Stimulated activated CD8-positive, alpha-beta memory T cell treated with anti-CD3 and anti-CD28 coated beads, Interleukin-2, amount 100 ng/mL, for 1 hour (primary cell): ENCODE results near the gene SLC4A2.

Experiments
- DNase-seq, 2 donors: peaks; one replicate each; pipeline ENCODE4 v3.0.0-alpha.2; 2020; ENCODE audit warnings: low read depth in 2 of 2

SLC4A2 gene

DNA sequence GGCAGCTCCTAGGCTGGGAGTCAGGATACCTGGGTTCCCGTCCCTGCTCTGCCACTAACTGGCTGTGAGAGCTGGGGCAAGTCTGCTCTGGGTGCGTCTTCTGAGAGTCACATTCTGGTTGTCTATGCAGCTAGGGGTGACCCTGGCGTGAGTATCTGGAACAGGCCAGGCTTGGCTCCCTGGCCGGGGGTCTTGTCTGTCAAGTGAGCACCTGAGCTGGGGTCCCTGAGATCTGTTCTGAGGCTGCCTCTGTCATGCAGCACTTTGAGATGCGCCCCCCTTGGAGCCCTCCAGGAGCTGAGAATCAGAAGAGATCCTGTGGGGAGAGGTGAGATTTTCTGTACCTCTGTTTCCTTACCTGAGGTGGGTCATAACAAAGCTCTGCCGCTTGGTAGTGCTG, 34.4 kb downstream of the SLC4A2 start:
- DNase-seq, result no peak

DNA sequence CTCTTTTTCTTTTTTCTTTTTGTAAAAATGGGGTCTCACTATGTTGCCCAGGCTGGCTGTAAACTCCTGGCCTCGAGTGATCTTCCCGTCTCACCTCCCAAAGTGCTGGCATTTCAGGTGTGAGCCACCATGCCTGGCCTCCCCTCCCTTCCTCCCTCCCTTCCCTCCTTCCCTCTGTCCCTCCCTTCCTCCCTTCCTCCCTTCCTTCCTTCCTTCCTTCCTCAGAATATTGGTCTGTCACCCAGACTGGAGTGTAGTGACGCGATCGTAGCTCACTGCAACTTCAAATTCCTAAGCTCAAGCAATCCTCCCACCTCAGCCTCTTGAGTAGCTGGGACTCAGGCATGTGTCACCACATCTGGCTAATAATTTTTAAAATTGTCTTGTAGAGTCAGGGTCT, 35.3 kb downstream of the SLC4A2 start:
- DNase-seq, result no peak

DNA sequence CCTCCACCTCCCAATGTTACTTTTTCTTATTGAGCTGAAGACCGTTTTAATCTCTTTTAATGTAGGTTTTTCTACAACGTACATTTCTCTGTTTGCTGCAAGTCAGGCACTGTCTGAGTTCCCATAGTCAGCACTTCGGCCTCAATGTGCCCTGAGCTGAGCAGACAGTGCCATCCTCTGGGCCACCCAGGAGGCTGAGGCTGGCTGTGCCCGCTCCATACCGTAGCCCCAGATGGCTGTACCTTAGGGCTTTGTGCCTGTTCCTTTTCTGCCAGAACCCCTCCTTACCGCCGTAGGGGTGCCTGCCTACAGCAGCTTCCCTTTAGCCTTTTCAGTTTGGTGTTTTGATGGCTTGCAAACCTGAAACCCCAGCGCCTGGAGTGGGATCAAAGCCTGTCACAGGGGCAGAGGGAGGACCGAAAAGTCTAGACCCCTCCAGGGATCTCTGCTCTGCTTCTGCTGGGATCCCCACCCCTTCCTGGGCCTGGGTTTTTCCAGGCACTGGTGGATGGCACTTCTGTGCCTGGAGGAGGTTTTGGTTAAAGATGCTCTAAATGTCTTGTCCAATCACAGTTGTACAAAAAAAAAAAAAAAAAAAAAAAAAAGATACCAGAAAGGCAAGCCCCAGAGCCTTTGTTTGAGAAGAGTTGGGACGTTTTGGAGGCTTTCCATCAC, 35.9 kb downstream of the SLC4A2 start:
- DNase-seq, result no peak

DNA sequence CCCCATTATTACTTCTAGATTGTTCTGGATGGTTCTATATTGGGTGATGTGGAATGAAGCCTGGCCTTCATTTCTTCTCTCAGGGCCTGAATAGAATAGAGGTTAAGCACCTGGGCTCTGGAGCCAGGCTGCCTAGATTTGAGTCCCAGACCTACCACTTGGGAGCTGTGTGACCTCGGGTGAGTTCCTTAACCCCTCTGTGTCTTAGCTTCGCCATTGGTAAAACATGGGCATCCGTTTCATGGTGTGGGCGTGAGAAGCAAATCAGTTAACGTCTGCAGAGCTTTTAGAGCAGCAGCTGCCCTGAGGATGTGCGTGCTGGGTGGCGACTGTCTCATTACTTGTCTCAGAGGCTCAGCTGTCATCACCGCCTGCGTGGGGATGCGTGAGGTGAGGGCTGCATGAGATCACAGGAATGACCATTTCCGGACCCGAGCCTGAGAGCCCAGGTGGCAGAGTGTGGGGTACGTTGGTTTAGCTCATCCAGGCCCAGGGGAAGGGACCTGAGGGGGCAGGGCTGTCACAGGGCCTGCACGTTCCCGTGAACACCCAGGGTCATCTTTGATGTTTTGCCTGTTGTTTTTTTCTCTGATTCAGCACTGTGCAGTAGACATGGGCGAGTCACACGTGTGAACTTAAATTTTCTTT, 36.6 kb downstream of the SLC4A2 start:
- no peak for DNase-seq

DNA sequence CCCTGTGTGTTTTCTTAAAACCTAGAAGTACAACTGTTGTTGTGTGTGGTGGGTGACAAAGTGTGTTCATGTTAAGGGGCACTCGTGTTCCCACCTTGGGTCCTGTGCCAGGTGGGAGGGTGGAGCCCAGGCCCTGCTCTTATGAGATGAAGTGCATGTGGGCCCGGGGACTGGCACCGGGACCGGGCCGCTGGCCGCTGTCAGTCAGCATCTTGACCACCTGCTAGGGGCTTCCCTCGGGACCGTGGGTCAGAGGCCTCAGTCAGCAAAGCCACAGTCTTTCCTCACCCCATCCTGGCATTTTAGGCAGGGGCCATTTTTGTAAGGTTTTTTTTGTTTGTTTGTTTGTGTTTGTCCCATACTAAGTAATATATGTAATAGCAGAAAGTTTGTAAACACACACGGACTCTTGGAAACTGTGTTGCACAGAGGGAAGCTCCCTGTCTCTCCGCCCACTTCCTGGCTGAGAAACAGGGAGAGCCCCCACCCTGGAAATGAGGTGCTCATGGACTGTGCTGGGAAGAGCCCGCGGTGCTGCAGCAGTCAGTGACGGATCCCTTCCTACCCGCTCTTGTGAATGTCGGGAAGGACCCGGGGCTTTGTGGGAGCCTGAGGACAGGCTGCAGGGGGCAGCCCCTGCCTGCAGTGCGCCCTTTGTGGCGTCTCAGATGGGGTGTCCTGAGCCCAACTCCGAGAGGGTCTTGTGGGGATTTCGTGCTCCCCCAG, 40.3 kb downstream of the SLC4A2 start:
- no peak for DNase-seq

DNA sequence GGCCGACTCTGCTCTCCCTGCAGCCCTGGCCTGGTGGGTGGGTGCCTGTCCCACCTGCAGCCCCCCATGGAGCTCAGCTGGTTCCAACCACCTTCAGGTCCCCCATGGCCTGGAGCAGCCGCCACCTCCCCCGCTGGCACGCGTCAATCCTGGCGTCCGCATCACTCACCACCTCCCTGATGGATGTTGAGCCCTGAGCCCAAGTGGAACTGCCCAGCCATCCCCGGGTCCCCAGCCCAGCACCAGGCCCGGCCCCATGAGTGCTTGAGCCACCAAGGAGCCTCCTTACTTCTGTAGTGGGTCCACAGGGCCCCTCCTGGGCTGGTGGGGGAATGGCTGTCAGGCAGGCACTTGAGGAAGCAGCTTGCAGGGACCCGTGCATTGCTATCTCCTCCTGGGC, 41.5 kb downstream of the SLC4A2 start:
- no peak for DNase-seq

DNA sequence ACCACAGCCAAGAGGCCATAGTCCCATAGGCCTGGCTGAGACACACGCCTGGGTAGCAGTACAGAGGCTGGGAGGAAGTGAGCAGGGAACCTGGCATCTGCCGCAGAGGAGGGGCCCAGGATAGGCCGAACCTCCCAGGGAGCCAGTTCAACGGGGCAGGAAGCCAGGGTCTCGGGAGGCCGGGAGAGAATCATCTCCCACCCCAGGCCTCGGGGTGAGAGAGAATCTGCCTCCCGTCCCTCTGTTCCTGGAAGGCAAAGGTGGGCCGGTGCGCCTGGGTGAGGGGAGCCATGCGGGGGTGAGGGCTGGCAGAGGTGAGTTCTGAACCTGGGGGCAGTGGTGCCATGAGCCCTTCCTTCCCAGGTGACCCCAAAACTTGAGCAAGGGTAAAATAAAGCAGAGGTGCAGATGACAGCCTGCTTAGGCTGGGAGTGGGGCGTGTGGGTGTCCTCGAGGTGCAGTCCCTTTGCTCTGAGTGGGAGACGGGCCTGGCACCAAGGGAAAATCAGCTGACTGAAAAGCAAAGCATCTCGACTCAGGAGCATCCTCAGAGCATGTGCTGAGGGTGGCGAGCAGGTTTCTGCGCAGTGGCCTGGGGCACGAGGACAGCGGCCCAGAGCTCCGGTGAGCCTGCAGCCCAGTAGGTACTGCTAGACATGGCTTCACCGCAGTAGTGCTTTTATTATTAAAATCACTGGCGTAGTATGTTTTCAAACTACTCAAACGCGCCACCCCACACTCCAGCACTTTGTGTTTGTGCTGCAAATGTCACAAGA, 42.4 kb downstream of the SLC4A2 start:
- DNase-seq, result no peak

DNA sequence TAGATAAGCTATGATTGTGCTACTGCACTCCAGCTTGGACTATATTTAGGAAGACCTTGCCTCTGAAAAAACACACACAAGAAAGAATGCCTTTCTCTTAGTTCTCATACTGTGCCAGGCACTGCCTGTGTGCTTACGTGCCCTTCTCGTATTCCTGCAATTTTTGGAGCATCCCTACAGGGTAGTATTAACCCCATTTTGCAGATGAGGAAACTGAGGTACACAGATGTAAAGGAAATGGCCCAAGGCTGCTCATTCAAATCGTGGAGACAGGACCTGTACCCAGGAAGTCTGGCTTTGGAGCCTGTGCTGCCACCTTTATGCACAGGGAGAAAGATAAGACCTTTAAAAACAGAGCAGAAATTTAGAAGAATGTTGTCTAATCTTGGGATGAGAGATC, 43.6 kb downstream of the SLC4A2 start:
- no peak for DNase-seq

DNA sequence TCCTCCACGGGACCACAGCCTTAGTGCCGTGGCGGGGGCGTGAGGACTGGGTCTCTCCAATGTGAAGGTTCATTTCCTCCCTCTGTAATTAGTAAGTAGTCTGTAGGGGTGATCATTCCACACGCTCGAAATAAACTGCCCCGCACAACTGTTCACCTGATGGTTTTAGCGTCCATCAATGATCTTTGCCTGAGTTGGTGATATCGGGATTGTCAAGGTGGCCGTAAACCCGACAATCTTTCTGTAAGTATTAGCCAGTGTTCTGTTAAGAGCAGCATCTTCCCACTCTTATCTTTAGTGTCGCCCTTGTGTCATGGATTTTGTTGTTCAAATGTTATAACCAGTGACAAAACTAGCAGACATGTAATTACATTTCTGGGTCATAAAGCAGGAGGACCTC, 44.6 kb downstream of the SLC4A2 start:
- no peak for DNase-seq

DNA sequence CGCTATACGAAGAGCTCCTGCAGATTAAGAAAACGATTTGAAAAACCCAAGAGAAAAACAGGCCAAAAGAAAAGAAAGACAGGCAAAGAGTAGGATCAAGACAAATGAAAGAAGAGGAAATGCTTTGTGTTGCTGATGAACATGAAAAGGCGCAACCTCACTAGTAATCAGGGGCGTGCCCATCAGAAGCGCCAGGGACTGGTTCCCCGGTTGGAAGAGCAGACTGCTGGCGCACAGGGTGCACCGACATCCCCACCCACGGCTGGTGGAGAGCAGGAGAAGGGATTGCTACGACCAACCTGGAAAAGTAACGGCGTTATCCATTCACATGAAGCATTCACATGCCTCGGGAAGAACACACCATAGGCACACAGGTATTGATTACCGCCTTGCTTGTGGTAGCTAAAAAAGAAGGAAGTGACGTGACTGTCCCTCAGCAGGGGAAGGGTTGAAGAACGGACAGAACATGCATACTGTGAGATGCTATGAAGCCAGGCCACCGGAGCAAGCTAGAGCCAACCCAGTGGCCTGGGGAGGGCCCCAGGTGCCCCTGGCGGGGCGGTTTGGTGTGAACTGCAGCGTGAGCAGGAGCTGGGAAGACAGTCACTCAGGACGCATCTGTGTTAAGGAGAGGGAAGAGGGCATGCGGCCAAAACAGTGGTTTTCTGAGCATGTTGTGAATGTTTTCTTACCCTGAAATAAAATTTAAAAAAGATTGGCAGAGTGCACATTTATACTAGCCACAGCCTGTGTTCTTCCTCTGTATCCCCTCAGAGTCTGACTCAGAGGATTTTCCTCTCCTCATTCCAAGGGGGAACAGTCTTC, 45.2 kb downstream of the SLC4A2 start:
- no peak for DNase-seq

DNA sequence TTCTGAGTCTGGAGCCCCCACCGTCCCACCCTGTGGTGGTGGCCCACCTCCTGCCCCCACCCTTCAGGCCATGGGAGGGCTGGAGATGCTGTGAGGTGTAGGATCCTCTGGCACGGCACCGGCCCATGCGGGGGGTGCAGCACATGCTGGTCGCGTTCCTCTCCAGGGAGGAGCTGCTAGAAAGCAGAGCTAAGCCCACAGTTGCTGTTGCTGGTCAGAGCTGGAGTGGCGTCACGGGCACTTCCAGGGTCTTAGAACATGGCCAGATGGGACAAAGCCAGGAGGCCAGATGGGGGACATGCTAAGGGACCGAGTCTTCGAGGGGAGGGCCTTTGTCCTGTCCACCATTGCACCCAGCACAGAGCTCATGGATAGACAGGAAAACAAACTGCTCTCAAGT, 48.5 kb downstream of the SLC4A2 start:
- no peak for DNase-seq

DNA sequence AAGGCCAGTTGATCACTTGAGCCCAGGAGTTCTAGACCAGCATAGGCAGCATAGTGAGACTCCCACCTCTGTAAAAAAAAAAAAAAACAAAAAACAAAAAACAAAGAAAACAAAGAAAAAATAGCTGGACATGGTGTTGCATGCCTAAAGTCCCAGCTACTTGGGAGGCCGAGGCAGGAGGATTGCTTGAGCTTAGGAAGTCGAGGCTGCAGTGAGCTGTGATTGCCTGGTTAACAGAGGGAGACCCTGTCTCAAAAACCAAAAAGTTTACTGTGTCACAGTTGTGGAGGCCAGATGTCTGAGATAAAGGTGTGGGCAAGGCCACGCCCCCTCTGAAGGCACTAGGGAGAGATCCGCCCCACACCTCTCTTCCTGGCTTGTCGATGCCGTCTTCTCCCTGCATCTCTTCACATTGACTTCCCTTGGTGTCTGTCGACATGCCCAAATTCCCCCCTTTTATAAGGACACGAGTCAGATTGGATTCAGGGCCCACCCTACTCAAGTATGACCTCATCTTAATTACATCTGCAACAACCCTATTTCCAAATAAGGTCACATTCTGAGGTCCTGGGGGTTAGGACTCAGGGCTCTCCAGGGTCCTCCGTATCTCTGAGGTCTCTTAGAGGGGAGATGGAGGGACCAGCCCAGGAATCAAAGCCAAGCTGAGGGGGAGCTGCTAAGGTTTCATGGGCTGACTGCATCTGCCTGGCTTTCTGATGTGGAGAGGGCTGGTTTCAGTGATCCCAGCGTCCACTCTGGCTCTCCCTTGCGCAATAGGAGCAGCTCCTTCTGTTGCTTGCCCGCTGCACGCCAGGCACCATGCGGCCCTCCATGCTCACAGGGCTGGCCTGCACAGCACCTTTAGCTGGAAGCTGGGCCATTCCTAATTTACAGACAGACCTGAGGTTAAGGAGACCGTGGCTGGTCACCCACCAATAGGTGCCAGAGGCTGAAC, 50.0 kb downstream of the SLC4A2 start:
- no peak for DNase-seq

DNA sequence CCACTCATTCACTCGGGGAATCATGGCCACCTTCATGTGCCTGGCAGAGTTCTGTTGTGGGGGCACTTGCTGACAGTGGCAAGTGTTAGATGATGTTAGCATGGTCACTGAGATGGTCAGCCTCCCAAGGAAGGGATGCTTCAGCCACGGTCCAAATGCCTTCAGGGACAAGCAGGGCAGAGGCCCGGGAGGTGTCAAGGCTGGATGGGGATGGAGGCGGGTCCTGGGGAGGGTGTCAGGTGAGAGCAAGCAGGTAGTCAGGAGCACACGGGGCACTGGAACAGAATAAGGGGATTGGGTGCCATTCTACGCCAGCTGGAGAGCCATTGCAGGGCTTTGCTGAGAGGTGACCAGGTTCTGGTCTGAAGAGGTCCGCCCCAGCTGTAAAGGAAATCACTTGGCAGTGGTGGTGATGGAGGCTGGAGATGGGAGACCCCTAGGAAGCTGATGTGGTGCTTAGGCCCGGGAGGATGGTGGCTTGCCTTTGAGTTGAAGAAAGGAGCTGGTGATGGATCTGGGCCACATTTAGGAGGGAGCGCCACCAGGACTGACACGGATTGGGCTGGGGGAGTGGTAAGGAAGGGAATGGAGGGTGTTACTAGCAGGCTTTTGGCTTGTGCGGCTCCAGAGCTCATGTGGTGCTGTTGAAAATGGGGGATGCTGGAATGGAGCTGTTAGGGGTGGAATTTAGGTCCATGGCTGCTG, 51.0 kb downstream of the SLC4A2 start:
- no peak for DNase-seq

DNA sequence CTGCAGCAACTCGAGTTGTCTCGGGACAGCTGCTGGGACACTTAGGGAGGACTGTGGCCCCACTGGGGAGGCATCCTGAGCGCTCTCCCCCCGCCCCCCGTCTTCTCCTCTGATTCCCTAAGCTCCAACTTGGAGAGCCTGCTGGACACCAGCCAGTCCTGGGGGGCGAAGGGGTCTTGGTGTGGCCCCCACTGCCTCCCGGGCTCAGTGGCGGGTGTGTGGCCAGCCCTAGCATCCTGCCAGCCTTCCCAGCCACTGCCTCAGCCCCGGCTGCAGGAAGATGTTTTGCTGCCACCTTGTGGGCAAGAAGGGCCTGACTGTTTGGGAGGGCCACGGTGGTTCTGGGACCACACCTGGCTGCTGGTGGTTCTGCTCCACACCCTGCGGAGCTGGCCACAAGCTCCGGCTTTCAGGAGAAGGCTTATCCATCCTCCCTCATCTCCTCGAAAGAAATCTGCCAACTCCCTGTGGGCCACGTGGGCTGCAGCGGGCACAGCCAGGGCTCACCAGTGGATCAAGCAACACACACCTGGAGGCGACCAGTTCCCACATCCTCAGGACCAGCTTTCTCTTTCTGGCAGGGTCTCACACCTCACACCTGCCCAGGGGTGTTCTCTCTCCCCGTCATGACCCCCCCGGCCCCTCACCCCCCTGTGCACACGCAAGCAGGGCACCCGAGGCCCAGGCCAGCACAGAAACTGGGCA, 51.7 kb downstream of the SLC4A2 start:
- peak; percentile 32 to 54 for DNase-seq

DNA sequence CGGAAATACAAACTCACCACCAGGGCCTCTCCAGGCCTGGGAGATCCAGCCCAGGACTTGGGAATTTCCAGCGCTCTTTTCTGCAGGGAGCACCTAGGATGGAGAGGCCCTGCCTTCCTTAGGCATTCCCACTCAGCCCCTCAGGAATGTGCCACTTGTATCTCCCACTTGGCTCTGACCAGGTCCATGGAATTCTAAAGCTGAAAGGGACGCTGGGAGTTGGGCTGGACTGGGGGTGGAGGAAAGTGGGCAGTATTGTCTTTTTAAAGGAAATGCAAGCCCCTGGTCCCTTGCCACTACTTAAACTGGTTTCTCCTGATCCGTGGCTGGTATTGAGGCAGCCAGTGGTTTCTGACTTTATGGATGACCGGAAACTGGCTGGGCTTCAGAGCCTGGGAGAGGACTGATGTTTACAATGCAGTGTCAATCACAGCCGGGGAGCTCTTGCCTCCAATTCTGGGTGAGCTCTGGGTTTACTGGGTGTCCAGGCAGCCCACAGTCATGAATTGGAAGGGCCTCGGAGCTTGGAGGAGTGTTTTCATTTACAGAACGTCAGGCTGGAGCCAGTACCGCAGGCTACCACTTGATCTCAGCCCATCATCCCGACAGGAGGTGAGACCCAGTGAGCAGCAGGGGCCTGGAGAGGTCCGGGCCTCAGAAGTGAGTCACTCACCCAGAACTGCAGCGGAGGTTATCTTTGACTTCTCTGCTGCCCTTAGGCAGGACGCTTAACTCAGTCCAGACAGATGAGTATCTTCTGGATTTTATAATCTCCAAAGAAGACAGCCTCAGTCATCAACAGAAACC, 54.2 kb downstream of the SLC4A2 start:
- no peak for DNase-seq

DNA sequence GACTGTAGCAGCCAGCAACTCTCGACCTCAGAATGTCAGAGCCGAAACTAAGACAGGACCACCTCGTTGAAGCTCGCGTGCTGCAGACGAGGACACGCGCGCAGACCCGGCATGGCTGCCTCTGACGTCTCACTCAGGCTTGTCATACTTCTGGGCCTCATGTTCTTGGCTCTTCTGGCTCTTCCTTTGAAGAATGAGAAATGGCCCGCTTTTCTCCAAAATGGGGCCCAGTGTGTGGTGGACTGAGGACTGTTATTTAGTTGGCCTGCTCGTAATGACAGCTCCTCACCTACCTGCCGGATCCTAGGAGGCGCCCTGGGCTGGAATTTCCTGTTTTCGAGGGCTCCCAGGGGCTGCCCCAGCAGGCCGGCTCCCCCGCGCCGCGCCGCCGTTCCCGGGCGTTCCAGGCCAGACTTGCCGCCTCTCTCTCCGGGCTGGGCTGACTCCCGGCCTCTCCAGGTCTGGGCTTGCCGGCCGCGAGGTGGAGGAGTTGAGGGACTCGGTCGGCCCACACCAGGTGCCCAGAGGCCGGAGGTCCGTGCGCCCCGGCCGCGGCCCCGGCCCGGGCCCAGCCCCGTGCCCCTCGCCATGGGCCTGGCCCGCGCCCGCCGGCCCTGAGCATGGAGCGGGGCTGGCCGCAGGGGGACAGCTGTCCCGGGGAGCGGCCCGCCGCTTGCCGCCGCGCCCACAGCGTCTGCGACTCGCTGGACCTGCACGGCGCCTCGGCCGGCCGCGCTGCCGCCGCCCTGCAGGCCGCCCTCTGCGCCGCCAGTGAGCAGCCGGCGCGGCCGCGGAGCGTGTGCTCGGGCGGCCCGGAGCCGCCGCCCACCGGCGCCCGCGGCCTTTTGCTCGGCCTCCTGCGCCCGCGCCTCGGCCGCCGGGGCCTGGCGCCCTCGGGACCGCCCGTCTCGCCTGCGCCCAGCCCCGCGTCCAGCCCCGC, 55.0 kb downstream of the SLC4A2 start:
- DNase-seq, result no peak
